Measurements from ENCODE around the gene RNF121.

The RNF121 gene

GRCh38 chr11:72007089-72007476, 78.2 kb downstream of the RNF121 start:
- no peak for DNase-seq

DNA sequence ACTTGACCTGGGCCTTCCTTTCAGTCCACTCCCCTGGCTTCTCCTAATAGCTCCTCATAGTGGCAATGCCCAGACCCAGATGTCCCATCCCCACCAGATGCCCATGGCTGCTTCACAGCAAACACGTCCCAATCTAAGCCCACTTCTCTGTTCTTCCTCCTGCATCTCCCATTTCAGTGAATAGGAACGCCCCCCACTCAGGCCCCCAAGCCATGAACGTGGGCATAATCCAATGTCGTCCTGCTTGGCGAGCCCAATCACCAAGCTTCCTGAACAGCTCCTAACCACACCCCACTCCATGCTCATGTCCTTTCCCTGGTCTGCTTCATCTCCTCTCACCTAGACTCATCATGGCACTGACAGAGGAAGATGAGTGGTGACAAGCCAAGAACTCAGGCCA, 78.7 kb downstream of the RNF121 start:
- DNase-seq = no peak

DNA sequence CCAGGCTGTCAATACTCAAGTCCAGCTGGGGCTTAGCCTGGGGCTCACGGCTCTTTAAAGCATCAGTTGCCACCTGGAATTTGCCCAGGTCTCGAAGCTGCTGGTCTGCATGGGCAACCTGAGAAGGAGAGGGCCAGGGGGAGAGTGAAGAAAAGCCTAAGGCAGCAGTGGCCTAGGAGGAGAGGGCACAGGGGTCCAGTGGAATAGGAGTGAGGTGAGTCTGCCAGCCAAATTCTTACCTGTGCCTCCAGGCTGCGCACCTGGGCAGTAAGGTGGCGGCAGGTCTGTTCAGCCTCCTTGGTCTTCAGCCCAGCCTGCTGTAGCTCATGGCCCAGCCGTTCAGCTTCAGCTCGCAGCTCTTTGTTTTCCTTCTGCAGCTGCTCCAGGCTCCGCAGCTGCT, 79.9 kb downstream of the RNF121 start:
- no peak for DNase-seq

- DNase-seq = no peak
These were observed 80.3 kb downstream of the RNF121 start for GRCh38 chr11:72009156-72009555.

DNA sequence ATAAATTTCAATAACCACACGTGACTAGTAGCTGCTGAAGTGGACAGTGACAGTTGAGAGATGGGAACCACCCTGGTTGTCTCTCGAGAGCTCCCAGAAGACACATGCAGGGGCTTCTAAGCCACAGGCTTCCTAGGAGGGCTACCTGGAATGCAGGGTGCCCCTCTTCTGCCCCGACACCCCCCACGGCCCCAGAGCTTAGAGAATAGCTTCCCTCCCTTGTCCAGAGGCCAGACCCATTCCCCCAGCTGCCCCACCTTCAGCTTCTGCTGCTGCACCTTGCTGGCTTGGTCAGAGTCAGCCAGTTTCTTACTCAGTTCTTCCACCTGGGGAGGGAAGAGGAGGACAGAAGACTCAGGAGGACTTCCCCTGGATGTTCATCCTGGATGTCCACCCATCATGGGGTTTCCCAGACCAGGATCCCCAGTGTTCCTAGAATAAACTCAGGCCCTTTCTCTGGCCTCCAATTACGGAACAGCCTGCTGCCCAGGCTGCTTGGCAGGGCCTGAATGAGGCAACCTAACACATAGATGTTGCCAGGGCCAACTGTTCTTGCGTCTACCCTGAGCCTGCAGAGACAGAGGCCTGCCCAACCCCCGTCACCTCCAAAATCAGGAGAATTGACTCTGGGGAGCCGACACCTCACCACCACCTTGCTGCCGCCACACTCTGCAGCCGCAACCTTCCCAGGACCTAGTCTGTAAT, 81.8 kb downstream of the RNF121 start:
- no peak for DNase-seq

GRCh38 chr11:72012091-72012630, 83.3 kb downstream of the RNF121 start:
- DNase-seq = no peak

GRCh38 chr11:72012897-72013721, 84.3 kb downstream of the RNF121 start:
- DNase-seq = no peak

- DNase-seq = no peak
These were observed 85.2 kb downstream of the RNF121 start for GRCh38 chr11:72013765-72014711.

- no peak for DNase-seq
These were observed 86.0 kb downstream of the RNF121 start for GRCh38 chr11:72014761-72015320.

DNA sequence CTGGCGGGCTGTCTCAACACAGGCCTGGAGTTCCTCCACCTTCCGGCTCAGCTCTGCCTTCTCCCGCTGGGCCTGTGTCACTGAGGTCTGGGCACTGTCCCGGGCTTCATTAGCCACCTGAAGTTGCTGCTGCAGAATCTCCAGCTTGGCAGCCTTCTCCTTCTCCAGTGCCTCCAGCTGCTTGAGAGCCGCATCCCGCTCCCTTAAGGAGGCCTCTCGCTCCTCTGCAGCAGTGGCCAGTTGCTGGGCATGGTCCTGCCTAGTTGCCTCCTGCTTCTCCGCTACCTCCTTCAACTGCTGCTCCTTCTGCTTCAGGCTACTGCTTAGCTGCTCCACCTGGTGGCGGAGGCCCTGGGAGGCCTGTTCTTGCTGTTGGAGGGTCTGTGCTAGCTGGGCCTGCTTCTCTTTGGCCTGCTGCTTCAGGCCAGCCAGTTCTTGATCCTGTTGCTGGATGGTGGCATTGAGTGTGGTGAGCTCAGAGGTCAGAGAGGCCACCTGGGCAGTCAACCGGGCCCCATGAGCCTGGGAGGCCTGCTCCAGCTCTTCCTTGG, 86.7 kb downstream of the RNF121 start:
- no peak for DNase-seq

GRCh38 chr11:72018171-72018570, 89.3 kb downstream of the RNF121 start:
- no peak for DNase-seq

- DNase-seq = no peak
These were observed 94.5 kb downstream of the RNF121 start for GRCh38 chr11:72023335-72023734.

GRCh38 chr11:72024069-72024754, 95.4 kb downstream of the RNF121 start:
- DNase-seq = no peak

DNA sequence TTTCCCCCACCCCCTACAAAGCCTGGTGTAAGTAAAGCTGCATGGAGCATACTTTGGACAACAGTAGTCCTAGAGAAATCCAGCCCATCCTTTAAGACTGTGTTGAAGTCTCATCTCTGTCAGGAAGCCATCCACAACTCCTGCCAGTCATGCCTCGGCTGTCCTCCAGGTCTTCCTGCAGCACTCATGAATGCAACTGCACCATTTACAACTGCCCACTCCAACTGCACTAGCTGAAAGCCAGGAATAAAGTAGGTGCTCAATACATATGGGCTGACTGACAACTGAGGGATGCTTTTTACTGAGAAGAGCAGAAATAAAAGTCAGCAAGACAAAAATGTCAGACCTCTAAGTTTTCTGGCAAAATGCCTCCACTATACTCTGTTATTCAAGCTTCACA, 97.2 kb downstream of the RNF121 start:
- no peak for DNase-seq

DNA sequence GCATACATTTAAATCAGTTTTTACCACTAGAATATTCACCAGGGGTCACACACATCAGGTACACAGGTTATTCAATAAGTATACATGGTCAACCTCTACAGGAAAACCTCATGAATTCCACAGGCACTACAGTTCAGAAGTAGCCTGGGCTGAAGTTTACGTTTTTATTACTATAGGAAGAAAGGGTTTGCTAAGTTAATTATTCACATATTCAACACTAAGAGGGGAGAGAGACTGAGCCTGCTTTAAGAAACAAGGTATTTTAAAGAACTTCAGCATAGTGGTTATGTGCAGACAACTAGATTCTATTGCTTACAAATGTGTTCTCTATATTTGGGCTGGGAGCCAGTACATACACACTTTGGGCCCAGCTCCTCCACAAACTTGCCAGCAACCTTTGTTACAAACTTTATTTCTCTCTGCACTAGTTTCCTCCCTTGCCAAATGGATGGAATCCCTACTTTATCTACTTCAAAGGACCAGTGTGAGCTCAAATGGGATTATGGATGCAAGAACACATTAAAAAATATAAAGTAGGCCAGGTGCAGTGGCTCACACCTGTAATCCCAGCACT, 101.7 kb downstream of the RNF121 start:
- DNase-seq = no peak

- DNase-seq = no peak
These were observed 107.8 kb downstream of the RNF121 start for GRCh38 chr11:72036687-72037086.

DNA sequence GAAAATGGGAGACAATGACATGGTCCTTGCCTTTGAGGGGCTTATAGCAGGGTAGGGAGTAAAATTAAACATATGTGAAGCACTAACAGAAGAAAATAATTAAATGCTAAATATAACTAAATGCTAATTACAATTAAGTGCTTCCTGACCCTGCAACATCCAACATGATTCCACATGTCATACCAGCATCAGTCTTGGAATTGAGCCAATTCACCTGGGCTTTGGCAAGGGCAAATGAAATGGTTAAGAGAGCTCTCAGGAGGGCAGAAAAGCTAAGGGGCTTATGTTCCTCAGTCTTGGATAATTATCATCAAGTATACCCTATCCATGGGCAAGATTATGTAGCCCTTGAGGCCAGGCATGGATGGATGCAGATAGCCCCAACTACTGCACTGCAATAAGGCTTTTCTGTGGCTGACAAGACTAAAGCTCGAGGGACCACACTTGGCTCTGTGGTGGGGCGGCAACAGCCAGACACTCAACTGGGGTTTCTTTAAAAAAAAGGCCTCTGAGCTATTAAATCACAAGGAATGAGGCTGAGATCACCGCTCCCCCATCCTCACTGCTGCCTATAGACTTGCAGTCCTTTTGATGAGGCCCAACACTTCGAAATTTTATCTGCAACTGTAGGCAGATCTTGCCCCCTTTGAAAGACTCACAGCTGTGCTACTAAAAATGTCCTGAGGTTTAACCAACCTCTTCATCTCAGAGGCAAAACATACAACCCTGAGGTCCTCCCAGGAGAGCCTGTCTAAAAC, 108.9 kb downstream of the RNF121 start:
- DNase-seq = no peak

- DNase-seq = no peak
These were observed 109.6 kb downstream of the RNF121 start for GRCh38 chr11:72038491-72038890.

DNA sequence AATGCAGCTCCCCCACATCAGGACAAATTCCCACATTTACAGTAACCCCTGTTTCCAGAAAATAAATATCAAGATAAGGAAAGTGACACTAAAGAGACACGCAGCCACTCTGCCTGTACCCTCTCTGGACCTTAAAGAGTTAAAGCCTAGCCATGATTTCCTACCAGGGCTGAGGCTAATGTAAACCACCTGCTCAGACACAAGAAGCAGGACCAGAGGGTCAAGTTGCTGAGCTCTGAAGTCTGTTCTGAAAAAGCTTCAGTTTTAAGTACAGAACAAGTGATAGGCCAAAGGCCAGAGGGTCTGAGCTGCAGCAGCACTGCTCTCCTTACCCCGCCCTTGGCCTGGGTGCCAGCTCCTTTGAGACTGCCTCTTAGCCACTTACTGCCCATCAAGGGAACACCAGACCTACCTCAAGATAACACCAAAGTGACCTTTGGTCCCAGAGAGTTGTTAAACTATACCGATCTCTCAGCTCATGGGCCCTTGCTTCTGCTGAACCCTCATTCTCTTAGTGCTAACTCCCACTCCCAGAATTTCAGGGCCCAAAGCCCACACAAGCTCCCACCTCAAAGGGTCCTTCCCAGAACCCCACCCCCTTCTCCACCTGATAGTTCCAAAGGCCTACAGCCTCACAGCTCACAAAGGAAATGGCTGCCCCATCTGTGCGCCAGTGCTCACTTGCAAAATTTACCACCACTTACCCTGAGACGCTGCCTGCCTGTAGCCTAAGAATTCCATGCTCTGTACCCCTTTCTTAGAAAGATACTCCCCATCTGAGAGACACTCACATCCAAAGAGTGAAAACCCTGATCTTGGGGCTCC, 110.4 kb downstream of the RNF121 start:
- DNase-seq = no peak

Data from NCI-H2107 (cell line).